ENCODE results near the gene DEK. TPM values are rescaled to one million over a fixed set of nuclear protein-coding genes. Genes with fewer than 3 reads are reported as not detected.

The DEK gene
- total RNA-seq, 1 experiment from 2014 or later: 108 TPM

GRCh38 chr6:18206591-18206990, 57.7 kb downstream of the DEK start:
- no peaks in the 10 kb centered on the region for H3K9me2 ChIP-seq (ENCODE audit: insufficient read depth)
- TF ChIP-seq CBX3 (IDR thresholded peaks at IDR 0.05; ENCODE audit: low read depth) (no peak), TCF7L2 (IDR thresholded peaks at IDR 0.05; ENCODE audit: borderline replicate concordance, extremely low read depth, insufficient read depth, insufficient read length) (no peak), REST (IDR thresholded peaks at IDR 0.05; ENCODE audit: low read depth) (no peak), POLR2AphosphoS5 (IDR thresholded peaks at IDR 0.05; ENCODE audit: low read depth, low read length) (no peak), EGR1 (IDR thresholded peaks at IDR 0.05; ENCODE audit: low read depth) (no peak), SRF (IDR thresholded peaks at IDR 0.05; ENCODE audit: low read depth) (no peak), ZFX (IDR thresholded peaks at IDR 0.05) (no peak), YY1 (IDR thresholded peaks at IDR 0.05; ENCODE audit: extremely low read depth, insufficient replicate concordance, low read depth, low read length) (no peak), EZH2phosphoT487 (IDR thresholded peaks at IDR 0.05; ENCODE audit: borderline replicate concordance) (no peak), CEBPB (IDR thresholded peaks at IDR 0.05; ENCODE audit: low read depth) (no peak), SIN3A (IDR thresholded peaks at IDR 0.05; ENCODE audit: low read depth) (no peak), SP1 (IDR thresholded peaks at IDR 0.05; ENCODE audit: low read depth) (no peak), CTCF (IDR thresholded peaks at IDR 0.05 in 2 of 3, conservative IDR thresholded peaks at IDR 0.05 in 1 of 3; ENCODE audit: borderline replicate concordance in 1 of 3, insufficient read depth in 1 of 3, low read depth in 2 of 3, low read length in 2 of 3) (no peak)
- no peak overlapping the region for H3K4me3 ChIP-seq (replicated peaks in 1 of 2; ENCODE audit: low read depth in 1 of 2, low read length in 2 of 2)
- H3K9ac ChIP-seq (ENCODE audit: low read length): no peak overlapping the region
- no peak overlapping the region for H3K4me2 ChIP-seq (ENCODE audit: low read length)
- H3K79me2 ChIP-seq (ENCODE audit: insufficient read depth, low read length): no peaks in the 10 kb centered on the region
- ATAC-seq: no peak
- RAD21 ChIA-PET (ENCODE audit: low non-redundant PET in 1 of 2, low total read pairs in 2 of 2, uncharacterized antibody in 2 of 2, unreplicated experiment in 2 of 2): no interaction called here
- DNase-seq (ENCODE audit: low read depth, low spot score): no peak
- no peak overlapping the region for H3K27ac ChIP-seq (ENCODE audit: low read depth, low read length)
- no peaks in the 10 kb centered on the region for H3K36me3 ChIP-seq (ENCODE audit: control insufficient read depth in 1 of 2, insufficient read depth in 2 of 2, low read length in 2 of 2)
- H2AFZ ChIP-seq (ENCODE audit: low read depth, low read length, poor library complexity, severe bottlenecking): no peak overlapping the region
- intact Hi-C loops (cut with micrococcal nuclease): no loop called here
- H3K9me3 ChIP-seq (ENCODE audit: control insufficient read depth in 1 of 2, insufficient read depth in 1 of 2, low read depth in 1 of 2, low read length in 2 of 2): no peaks in the 10 kb centered on the region
- no TSS peak for BruUV-seq (replicated peaks)
- no peaks in the 10 kb centered on the region for H3K27me3 ChIP-seq (ENCODE audit: insufficient read depth, low read length)
- POLR2A ChIA-PET: interaction anchor here (0.7 kb wide), 1 partner anchor 19 kb away, joined by 3 read pairs; no protein-coding TSS in a partner anchor
- CTCF ChIA-PET: no interaction called here
- no peaks in the 10 kb centered on the region for H4K20me1 ChIP-seq (ENCODE audit: insufficient read depth)
- no peaks in the 10 kb centered on the region for H3K4me1 ChIP-seq (ENCODE audit: control insufficient read depth in 1 of 2, insufficient read depth in 2 of 2, low read length in 2 of 2)

Measured in HCT116 (cell line).